Sigmoid colon (tissue), 7 donors: Measurements from ENCODE around the gene DNAH3. TPM values are rescaled to one million over a fixed set of nuclear protein-coding genes. Genes with fewer than 3 reads are reported as not detected.
"Not testable (repeated sequence)": the region's sequence is repeated elsewhere in the genome, so short reads cannot be mapped to it uniquely, and the experiment has no call there.

Experiments
- DNase-seq: peaks from one replicate; pipeline ENCODE4 v3.0.0-alpha.2; 2019
- H3K27ac ChIP-seq, 4 donors: fragments of 200-600 bp; sonication (generic); one replicate each; pipeline ENCODE4 v1.5.1; 2016 to 2019; ENCODE audit warnings: mild to moderate bottlenecking in 1 of 4
- H3K27me3 ChIP-seq, 3 donors: fragments of 200-600 bp; sonication (generic); one replicate each; pipeline ENCODE4 v1.5.1; 2019; ENCODE audit warnings: mild to moderate bottlenecking in 1 of 3
- H3K36me3 ChIP-seq, 4 donors: fragments of 200-600 bp; sonication (generic); one replicate each; pipeline ENCODE4 v1.5.1; 2016 to 2019
- H3K4me1 ChIP-seq, 4 donors: fragments of 200-600 bp; sonication (generic); one replicate each; pipeline ENCODE4 v1.5.1; 2017 to 2019
- H3K4me3 ChIP-seq, 4 donors: fragments of 200-600 bp; sonication (generic); one replicate each; pipeline ENCODE4 v1.5.1; 2017 to 2019; ENCODE audit warnings: mild to moderate bottlenecking in 2 of 4, moderate library complexity in 1 of 4
- H3K9me3 ChIP-seq, 4 donors: fragments of 200-600 bp in 3 of 4; sonication (generic) in 3 of 4; one replicate each; pipeline versions ENCODE4 v1.5.1 to v1.6.1; 2013 to 2019
- CTCF ChIP-seq, 4 experiments: fragments of 450-650 bp in 3 of 4; fragments of 200-600 bp in 1 of 4; IDR thresholded peaks; one replicate each; pipeline ENCODE4 v1.5.1; 2016 to 2019; ENCODE audit warnings: antibody characterized with exemption in 4 of 4, mild to moderate bottlenecking in 3 of 4, moderate library complexity in 2 of 4
- EP300 ChIP-seq, 4 donors: sonication (generic); formaldehyde crosslinking; IDR thresholded peaks; one replicate each; pipeline ENCODE4 v1.6.1; 2017; ENCODE audit warnings: antibody characterized with exemption in 4 of 4
- POLR2A ChIP-seq, 2 donors: fragments of 450-650 bp; IDR thresholded peaks; one replicate each; pipeline ENCODE4 v1.6.1; 2016; ENCODE audit warnings: antibody characterized with exemption in 2 of 2, mild to moderate bottlenecking in 2 of 2, moderate library complexity in 2 of 2
- POLR2AphosphoS5 ChIP-seq, 4 donors: sonication (generic); formaldehyde crosslinking; IDR thresholded peaks; one replicate each; pipeline ENCODE4 v1.6.1; 2017; ENCODE audit warnings: antibody characterized with exemption in 4 of 4
- WGBS, 2 donors: extraction: QIAGEN DNeasy Blood & Tissue Kit; methylation state at CpG; one replicate each; pipeline ENCODE4 v1.1.7; 2013; 5-methylcytosine and 5-hydroxymethylcytosine counted together
- intact Hi-C: fragments of 100-400 bp; cut with DNase I; formaldehyde crosslinking; loops from one replicate; pipeline ENCODE4 v1.15.1; 2023
- polyA plus RNA-seq, 3 donors: library from polyadenylated mRNA; stranded (reverse); fragments of 200-250 nt; gene quantifications; one replicate each; pipeline ENCODE4 v1.2.3, GENCODE V29; 2013
- total RNA-seq, 4 donors: library from RNA; depleted of rRNA; stranded (reverse); fragments of >200 nt; gene quantifications; one replicate each; pipeline ENCODE4 v1.1.0, GENCODE V29; 2016
- donor health status: healthy with polysubstance abuse.
- donor health status: Bipolar disorder and iron deficiency.
- donor health status: healthy.

DNAH3 gene
- total RNA-seq (not detected), polyA plus RNA-seq (under 1 TPM; 0.26 to 0.92 (median 0.60) TPM)

- no peaks in the 10 kb centered on the region for H3K36me3 ChIP-seq
- H3K27me3 ChIP-seq, result no peaks in the 10 kb centered on the region
- no peak within 1 kb of the TSS for H3K4me3 ChIP-seq
- no peak for DNase-seq
- H3K27ac ChIP-seq, result no peak within 1 kb of the TSS
- WGBS, 2 donors, result 4 to 20% methylated on average over 8 of the region's 8 CpGs
- intact Hi-C loops, result loop anchor here (10.0 kb wide), 1 partner anchor 404 kb away; no protein-coding TSS in a partner anchor
- TF ChIP-seq POLR2A (IDR thresholded peaks at IDR 0.05), result no peak
- no peak for TF ChIP-seq EP300 (IDR thresholded peaks at IDR 0.05)
- TF ChIP-seq POLR2AphosphoS5 (IDR thresholded peaks at IDR 0.05), result no peak
- TF ChIP-seq CTCF (IDR thresholded peaks at IDR 0.05), result no peak
- H3K4me1 ChIP-seq, result peaks cover 0 to 9% (median 3%) of the 10 kb centered on the region in 4 donors
- no peaks in the 10 kb centered on the region for H3K9me3 ChIP-seq
Measured at GRCh38 chr16:21150375-21151001, at the start of gene DNAH3. TSS of gene DNAH3 (minus strand) at chr16:21150846. CDS start at chr16:21150319, 527 bp downstream.

- 22 to 60% methylated on average over 5 of the region's 5 CpGs for WGBS, 2 donors
Measured at GRCh38 chr16:21199607-21200218, 49.1 kb upstream of the DNAH3 start.

GRCh38 chr16:21197621-21198020, 47.0 kb upstream of the DNAH3 start:
- H3K36me3 ChIP-seq, result no peaks in the 10 kb centered on the region
- H3K27ac ChIP-seq, result no peak overlapping the region
- TF ChIP-seq CTCF (IDR thresholded peaks at IDR 0.05) (no peak), POLR2AphosphoS5 (IDR thresholded peaks at IDR 0.05) (no peak), POLR2A (IDR thresholded peaks at IDR 0.05) (no peak), EP300 (IDR thresholded peaks at IDR 0.05) (no peak)
- WGBS, 2 donors, result 87 to 90% methylated on average over 3 of the region's 3 CpGs
- no peak for DNase-seq
- no peak overlapping the region for H3K4me3 ChIP-seq
- peaks cover 0 to 8% (median 0%) of the 10 kb centered on the region in 3 donors for H3K27me3 ChIP-seq
- intact Hi-C loops, result no loop called here
- H3K9me3 ChIP-seq, result no peaks in the 10 kb centered on the region
- no peaks in the 10 kb centered on the region for H3K4me1 ChIP-seq

More at GRCh38 chr16:21199607-21200218, 49.1 kb upstream of the DNAH3 start:
- no peak for DNase-seq
- intact Hi-C loops, result no loop called here
- Histone ChIP-seq H3K36me3 (no peaks in the 10 kb centered on the region), H3K9me3 (no peaks in the 10 kb centered on the region), H3K4me1 (no peaks in the 10 kb centered on the region), H3K27ac (no peak overlapping the region), H3K4me3 (no peak overlapping the region), H3K27me3 (peaks cover 0 to 8% (median 0%) of the 10 kb centered on the region in 3 donors)
- TF ChIP-seq POLR2A (IDR thresholded peaks at IDR 0.05), result no peak

GRCh38 chr16:21197112-21197511, 46.5 kb upstream of the DNAH3 start:
- no peak for TF ChIP-seq CTCF (IDR thresholded peaks at IDR 0.05)
- no peak for TF ChIP-seq POLR2AphosphoS5 (IDR thresholded peaks at IDR 0.05)
- TF ChIP-seq POLR2A (IDR thresholded peaks at IDR 0.05), result no peak
- no peak for TF ChIP-seq EP300 (IDR thresholded peaks at IDR 0.05)
- H3K4me3 ChIP-seq, result no peak overlapping the region
- WGBS, 2 donors, result 64 to 92% methylated on average over 1 of the region's 1 CpG
- no peak overlapping the region for H3K27ac ChIP-seq
- no peaks in the 10 kb centered on the region for H3K9me3 ChIP-seq
- H3K4me1 ChIP-seq, result no peaks in the 10 kb centered on the region
- peaks cover 0 to 8% (median 0%) of the 10 kb centered on the region in 3 donors for H3K27me3 ChIP-seq
- H3K36me3 ChIP-seq, result no peaks in the 10 kb centered on the region
- no peak for DNase-seq
- intact Hi-C loops, result no loop called here

- H3K27ac ChIP-seq, DNase-seq, H3K9me3 ChIP-seq, H3K36me3 ChIP-seq, intact Hi-C loops, H3K4me3 ChIP-seq, H3K27me3 ChIP-seq, H3K4me1 ChIP-seq: not testable (repeated sequence)
- 94 to 95% methylated on average over 8 of the region's 8 CpGs for WGBS, 2 donors
Measured at GRCh38 chr16:21195330-21195729, 44.7 kb upstream of the DNAH3 start.
